Posterior vena cava (tissue), 2 donors: ENCODE measurements around the gene CHRNE. TPM values are rescaled to one million over a fixed set of nuclear protein-coding genes. Genes with fewer than 3 reads are reported as not detected.
"Not testable (repeated sequence)": the region's sequence is repeated elsewhere in the genome, so short reads cannot be mapped to it uniquely, and the experiment has no call there.

Experiments used
- DNase-seq: peaks from one replicate; pipeline ENCODE4 v3.0.0-alpha.2; 2020; ENCODE audit warnings: low spot score
- intact Hi-C, 2 donors: fragments of 100-400 bp; cut with DNase I; formaldehyde crosslinking; loops; one replicate each; pipeline versions ENCODE4 v1.14.1 to v1.14.2; 2022 to 2023
- total RNA-seq, 2 donors: library from RNA; stranded (reverse); fragmentation: NEBNext Ultra II Directional; extraction: Animal tissue kit (Norgen Biotek cat#: 25700); gene quantifications; one replicate each; pipeline ENCODE4 v1.2.1, GENCODE V29; 2021
- donor health status: DM: yes; HTN: yes; CAD: no.
- donor health status: DM: yes; HTN: yes; CAD: no.

CHRNE gene
- total RNA-seq, 2 donors from 2014 or later, result 0.57 to 1.5 TPM

- intact Hi-C loops, result no loop called here
- DNase-seq, result no peak
Measured at GRCh38 chr17:4862720-4863119, 40.2 kb downstream of the CHRNE start.

GRCh38 chr17:4861052-4861451 is 41.8 kb downstream of the CHRNE start:
- no peak for DNase-seq
- intact Hi-C loops, result no loop called here

GRCh38 chr17:4860651-4861050 is 42.2 kb downstream of the CHRNE start:
- no peak for DNase-seq
- intact Hi-C loops, result no loop called here

GRCh38 chr17:4859816-4860625 is 42.9 kb downstream of the CHRNE start:
- intact Hi-C loops, result no loop called here
- no peak for DNase-seq

- intact Hi-C loops, result no loop called here
- no peak for DNase-seq
Measured at GRCh38 chr17:4858882-4859260, 44.0 kb downstream of the CHRNE start.

GRCh38 chr17:4858068-4858881 is 44.6 kb downstream of the CHRNE start:
- intact Hi-C loops, result no loop called here
- DNase-seq, result no peak

GRCh38 chr17:4857347-4857746 is 45.6 kb downstream of the CHRNE start:
- intact Hi-C loops, DNase-seq: not testable (repeated sequence)

- intact Hi-C loops, result no loop called here
- no peak for DNase-seq
Measured at GRCh38 chr17:4856937-4857314, 46.0 kb downstream of the CHRNE start.

DNA sequence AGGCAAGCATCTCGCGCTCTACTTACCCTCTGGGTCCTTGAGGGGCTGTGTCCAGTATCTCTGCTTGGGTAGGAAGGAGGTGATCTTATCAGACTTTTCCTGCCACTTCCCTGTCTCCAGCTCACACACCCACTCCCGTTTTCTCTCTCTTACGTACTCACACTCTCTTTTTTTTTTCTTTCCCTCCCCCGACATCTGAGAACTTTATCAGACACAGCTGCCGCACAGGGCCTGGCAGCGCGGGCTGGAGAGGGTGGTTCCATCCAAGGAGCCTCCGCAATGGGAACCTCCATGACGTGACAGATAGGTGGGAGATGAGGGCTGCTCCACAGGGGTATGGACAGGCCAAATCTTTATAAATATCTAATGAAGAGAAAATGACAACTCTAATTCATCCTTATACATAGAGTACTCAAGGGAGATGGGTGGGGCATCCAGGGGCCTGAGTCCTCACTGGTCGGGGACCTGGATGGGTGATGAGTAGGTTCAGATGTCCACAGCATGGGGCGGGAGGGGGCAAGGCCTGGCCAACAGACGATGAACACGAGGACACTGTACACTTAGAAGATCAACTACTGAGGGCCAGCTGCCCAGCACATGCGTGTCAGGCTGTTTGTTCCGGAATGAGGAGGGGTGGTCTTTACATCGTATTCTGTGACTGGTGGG is 46.5 kb downstream of the CHRNE start:
- intact Hi-C loops, result no loop called here
- DNase-seq, result no peak

DNA sequence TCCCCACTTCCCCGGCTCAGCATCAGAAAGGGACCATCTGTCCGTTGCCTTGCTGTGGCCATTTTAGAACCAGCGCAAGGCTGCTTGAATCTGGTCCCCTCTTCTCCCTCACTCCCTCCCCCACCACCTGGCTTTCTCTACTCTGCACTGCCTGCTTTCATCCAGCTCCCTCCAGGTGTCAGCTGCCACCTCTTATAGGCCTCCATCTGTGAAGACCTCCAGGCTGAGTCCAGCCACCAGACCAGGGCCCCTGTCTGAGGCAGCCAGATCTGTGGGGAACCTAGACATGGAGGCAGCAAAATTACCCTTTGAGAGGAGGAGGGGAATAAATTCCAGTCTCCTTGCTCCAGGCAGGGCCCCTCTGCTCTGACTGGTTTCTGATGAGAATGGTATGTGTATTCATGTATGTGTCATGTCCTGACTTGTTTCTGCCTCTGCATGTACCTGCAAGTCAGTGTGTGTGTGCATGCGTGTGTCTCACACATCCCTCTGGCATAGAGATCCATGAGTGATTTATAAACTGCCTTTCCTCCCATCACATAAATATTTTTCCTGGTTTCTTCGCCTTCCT is 48.7 kb downstream of the CHRNE start:
- DNase-seq, result no peak
- intact Hi-C loops, result no loop called here

DNA sequence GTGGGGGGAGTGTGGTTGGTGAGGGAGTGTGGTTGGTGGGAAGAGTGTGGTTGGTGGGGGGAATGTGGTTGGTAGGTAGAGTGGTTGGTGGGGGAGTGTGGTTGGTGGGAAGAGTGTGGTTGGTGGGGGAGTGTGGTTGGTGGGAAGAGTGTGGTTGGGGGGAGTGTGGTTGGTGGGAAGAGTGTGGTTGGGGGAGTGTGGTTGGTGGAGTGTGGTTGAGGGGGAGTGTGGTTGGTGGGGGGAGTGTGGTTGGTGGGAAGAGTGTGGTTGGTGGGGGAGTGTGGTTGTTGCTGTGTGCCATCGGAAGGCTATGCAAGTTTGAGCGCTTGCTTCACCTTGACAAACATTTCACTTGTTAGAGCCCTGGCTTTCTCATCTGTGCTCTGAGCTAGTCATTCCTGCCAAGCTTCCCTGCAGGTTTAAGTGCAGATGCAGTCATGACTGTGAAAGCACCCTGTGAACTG is 49.7 kb downstream of the CHRNE start:
- intact Hi-C loops, result no loop called here
- DNase-seq, result no peak

DNA sequence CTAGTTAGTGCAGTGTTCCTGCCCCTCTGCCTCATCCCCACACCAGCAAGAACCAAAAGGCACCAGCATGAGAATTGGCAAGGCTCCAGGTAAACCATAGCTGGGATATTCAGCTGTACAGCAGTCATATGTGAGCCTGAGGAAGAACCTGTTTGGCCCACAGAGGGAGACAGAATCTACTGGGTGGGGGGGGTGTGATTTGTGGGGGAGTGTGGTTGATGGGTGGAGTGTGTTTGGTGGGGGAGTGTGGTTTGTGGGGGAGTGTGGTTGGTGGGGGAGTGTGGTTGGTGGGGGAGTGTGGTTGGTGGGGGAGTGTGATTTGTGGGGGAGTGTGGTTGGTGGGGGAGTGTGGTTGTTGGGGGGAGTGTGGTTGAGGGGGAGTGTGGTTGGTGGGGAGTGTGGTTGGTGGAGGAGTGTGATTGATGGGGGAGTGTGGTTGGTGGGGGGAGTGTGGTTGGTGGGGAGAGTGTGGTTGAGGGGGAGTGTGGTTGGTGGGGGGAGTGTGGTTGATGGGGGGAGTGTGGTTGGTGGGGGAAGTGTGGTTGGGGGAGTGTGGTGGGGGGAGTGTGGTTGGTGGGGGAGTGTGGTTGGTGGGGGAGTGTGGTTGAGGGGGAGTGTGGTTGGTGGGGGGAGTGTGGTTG is 50.2 kb downstream of the CHRNE start:
- intact Hi-C loops, result no loop called here
- no peak for DNase-seq

DNA sequence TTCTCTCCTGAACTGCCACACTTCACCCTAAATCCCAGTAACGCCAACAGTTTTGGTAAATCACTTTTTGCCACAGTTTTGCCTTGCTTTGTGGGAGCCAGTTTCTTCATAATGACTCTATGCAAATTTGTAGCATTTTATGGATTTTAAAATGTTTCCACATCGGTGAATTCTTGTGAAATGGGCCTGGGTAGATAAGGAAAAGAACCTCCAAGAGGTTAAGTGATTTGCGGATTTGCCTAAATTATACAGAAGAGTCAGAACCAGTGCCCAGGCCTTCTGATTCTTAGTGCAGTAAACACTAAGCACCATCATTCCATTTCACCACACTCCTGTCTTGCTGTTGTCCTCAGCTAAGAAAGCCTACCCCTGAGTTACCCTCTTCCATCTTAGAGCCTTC is 51.8 kb downstream of the CHRNE start:
- DNase-seq, result no peak
- intact Hi-C loops, result no loop called here

GRCh38 chr17:4850246-4850645 is 52.7 kb downstream of the CHRNE start:
- intact Hi-C loops, result no loop called here
- DNase-seq, result no peak

DNA sequence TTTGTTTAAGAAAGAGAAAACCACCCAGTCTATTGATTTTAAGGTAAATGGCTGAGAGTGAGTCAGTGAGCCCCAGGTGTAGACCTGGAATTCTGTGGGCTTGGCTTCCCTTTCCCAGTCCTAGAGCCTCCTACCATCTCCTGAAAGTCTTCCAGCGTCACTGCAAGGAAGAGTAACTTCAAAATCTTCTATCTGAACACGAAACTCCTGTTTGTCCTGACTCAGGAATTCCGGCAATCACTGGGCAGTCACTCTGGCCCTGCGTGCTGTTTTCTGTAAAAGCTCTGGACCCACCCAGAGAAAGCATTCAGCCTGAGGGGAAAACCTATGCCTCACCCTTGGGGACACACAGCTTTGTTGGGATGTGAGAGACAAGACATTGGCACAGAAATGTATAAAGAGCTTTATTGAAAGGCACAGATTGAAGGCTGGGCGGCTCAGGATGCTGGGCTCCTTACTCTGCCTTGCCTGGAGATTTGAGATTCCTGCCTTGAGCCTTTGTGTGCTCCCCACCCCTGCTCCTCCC is 53.8 kb downstream of the CHRNE start:
- intact Hi-C loops, result no loop called here
- no peak for DNase-seq
